Aorta (tissue), 5 donors: Measurements from ENCODE around the gene RANGRF. TPM values are rescaled to one million over a fixed set of nuclear protein-coding genes. Genes with fewer than 3 reads are reported as not detected.

Source experiments
- ATAC-seq: fragments of 200-7000 bp; cut with Tn5 transposase; one replicate; pipeline ENCODE4 v1.9.1; 2022; ENCODE audit warnings: moderate library complexity; ENCODE audit not compliant: low FRiP score
- DNase-seq, 2 donors: peaks; one replicate each; pipeline ENCODE4 v3.0.0-alpha.2; 2020
- H3K27ac ChIP-seq, 2 donors: one replicate each; pipeline ENCODE4 v1.5.1; 2013; ENCODE audit warnings: low read length in 2 of 2, mild to moderate bottlenecking in 2 of 2, moderate library complexity in 2 of 2, control low read depth in 1 of 2, inconsistent platforms in 1 of 2, low read depth in 1 of 2
- H3K27me3 ChIP-seq, 2 donors: one replicate each; pipeline ENCODE4 v1.6.1; 2013; ENCODE audit warnings: control low read depth in 1 of 2, low read length in 1 of 2, mild to moderate bottlenecking in 1 of 2, moderate library complexity in 1 of 2; ENCODE audit not compliant: insufficient read depth in 2 of 2, control insufficient read depth in 1 of 2
- H3K36me3 ChIP-seq, 2 donors: one replicate each; pipeline ENCODE4 v1.6.1; 2013; ENCODE audit warnings: control low read depth in 1 of 2, low read length in 1 of 2, mild to moderate bottlenecking in 1 of 2; ENCODE audit not compliant: insufficient read depth in 2 of 2, control insufficient read depth in 1 of 2
- H3K4me1 ChIP-seq, 2 donors: one replicate each; pipeline ENCODE4 v1.6.1; 2013; ENCODE audit warnings: low read length in 2 of 2, control low read depth in 1 of 2, mild to moderate bottlenecking in 1 of 2, moderate library complexity in 1 of 2; ENCODE audit not compliant: insufficient read depth in 2 of 2, control insufficient read depth in 1 of 2
- H3K4me3 ChIP-seq, 2 donors: one replicate each; pipeline ENCODE4 v1.5.1; 2013; ENCODE audit warnings: low read length in 2 of 2, control low read depth in 1 of 2, mild to moderate bottlenecking in 1 of 2
- H3K9me3 ChIP-seq: one replicate; pipeline ENCODE4 v1.6.1; 2013; ENCODE audit warnings: mild to moderate bottlenecking, low read length; ENCODE audit not compliant: control insufficient read depth
- WGBS, 2 donors: extraction: QIAGEN DNeasy Blood & Tissue Kit; methylation state at CpG; one replicate each; pipeline ENCODE4 v1.1.7; 2013; 5-methylcytosine and 5-hydroxymethylcytosine counted together
- intact Hi-C, 2 donors: fragments of 100-400 bp; cut with DNase I; formaldehyde crosslinking; loops; one replicate each; pipeline versions ENCODE4 v1.14.2 to v1.15.0; 2022
- polyA plus RNA-seq, 2 donors: library from polyadenylated mRNA; stranded (reverse); fragments of 200-250 nt; gene quantifications; one replicate each; pipeline ENCODE4 v1.2.3, GENCODE V29; 2013
- total RNA-seq, 2 donors: library from RNA; stranded (reverse); fragmentation: NEBNext Ultra II Directional; extraction: Animal tissue kit (Norgen Biotek cat#: 25700); gene quantifications; one replicate each; pipeline ENCODE4 v1.2.1, GENCODE V29; 2021
- donor health status: healthy with polysubstance abuse.
- donor health status: Bipolar disorder and iron deficiency.
- donor health status: DM: no; HTN: no; CAD: no.
- donor health status: DM: no; HTN: no; CAD: no.
- donor health status: DM: yes; HTN: yes; CAD: no.

Gene RANGRF
- total and polyA plus RNA-seq, 4 donors: 20.3 to 53.7 (median 25.2) TPM

DNA sequence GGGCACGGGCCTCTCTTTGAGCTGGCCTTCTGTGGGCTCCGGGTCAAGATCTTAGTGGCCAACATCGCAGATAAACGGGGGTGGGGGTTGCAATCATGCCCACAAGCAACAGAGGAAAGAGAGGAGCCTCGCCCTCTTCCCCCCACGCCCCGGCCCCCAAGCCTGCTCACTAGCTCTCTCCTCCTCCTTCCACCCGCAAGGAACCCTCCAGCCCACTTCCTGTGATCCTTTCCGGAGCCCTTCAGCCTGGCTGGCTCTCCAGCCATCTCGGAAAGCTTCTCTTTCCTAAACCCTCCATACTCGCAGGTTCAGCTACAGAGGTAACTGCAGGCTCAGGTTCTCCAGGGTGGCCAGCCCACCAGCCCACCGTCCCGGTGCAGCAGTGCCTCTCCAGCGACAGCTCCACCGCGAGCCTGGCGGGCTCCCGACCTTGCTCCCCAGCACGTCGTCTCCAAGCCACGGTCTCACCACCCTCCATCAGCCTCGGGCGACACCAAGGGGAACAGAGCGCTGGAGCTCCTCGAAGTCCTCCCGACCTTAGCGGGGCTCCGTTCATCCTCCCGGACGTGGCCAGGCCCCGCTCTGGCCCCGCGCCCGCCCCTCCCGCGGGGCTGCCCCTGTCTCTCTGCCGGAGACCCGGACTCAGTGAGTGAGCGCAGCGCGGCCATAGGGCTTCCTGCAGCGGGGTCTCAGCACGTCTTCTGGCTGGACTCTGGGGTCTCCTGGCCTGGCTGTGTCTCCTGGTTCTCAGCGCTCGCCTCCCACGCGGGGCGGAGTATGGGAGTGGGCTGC, 38.2 kb downstream of the RANGRF start:
- H3K27me3 ChIP-seq: no peaks in the 10 kb centered on the region
- ATAC-seq (peak; percentile 69), DNase-seq (peak; percentile 56 to 83)
- no peaks in the 10 kb centered on the region for H3K4me1 ChIP-seq
- H3K4me3 ChIP-seq: peak overlapping the region; percentile 14 to 30
- no peak overlapping the region for H3K27ac ChIP-seq
- intact Hi-C loops: no loop called here
- no peaks in the 10 kb centered on the region for H3K9me3 ChIP-seq
- 7 to 9% methylated on average over 48 of the region's 48 CpGs for WGBS, 2 donors
- no peaks in the 10 kb centered on the region for H3K36me3 ChIP-seq

DNA sequence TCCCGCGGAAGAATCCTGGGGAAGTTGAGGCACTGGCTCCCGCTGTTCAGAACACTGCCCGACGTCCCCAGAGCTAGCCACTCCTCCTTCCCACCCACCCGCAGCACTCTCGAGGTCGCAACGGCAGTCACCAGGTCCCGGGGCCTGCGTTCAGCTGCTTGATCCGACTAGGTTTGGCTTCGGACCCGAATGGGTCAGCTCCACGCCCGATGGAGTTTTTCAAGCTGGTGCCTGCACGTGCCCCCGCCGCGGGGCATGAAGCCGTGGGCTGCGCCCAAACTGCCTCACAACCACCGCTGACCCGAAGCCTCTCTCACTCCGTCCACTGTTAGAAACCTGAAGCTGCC, 38.8 kb downstream of the RANGRF start:
- WGBS, 2 donors: 6 to 13% methylated on average over 25 of the region's 25 CpGs
- no peaks in the 10 kb centered on the region for H3K4me1 ChIP-seq
- H3K4me3 ChIP-seq: peak overlapping the region; percentile 14 to 30
- no peaks in the 10 kb centered on the region for H3K36me3 ChIP-seq
- intact Hi-C loops: no loop called here
- ATAC-seq: peak; percentile 52
- no peaks in the 10 kb centered on the region for H3K27me3 ChIP-seq
- H3K27ac ChIP-seq: no peak overlapping the region
- peaks cover 2% of the 10 kb centered on the region for H3K9me3 ChIP-seq
- DNase-seq: no peak

DNA sequence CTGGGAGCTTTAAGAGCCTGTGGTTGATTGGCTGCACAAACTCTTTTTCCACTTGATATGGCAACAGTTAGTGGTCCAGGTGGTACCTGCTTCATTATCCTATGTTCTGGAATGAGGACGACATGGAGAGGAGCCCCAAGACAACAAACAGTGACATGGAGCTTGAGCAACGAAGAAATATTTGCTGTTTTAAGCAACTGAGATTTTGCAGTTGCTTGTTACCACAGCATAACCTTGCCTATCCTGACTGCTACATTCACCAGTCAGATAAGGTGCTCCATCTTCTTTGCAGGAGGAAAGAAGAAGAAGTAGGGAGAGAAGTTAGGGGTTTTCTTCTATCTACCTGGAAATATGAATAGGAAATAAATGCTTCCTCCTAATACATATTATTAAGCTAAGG, 43.7 kb downstream of the RANGRF start:
- 88 to 91% methylated on average over 2 of the region's 2 CpGs for WGBS, 2 donors
- H3K4me3 ChIP-seq: no peak overlapping the region
- ATAC-seq: no peak
- no peaks in the 10 kb centered on the region for H3K4me1 ChIP-seq
- H3K27me3 ChIP-seq: no peaks in the 10 kb centered on the region
- H3K9me3 ChIP-seq: peaks cover 2% of the 10 kb centered on the region
- H3K36me3 ChIP-seq: no peaks in the 10 kb centered on the region
- no peak overlapping the region for H3K27ac ChIP-seq
- intact Hi-C loops: no loop called here
- DNase-seq: no peak

DNA sequence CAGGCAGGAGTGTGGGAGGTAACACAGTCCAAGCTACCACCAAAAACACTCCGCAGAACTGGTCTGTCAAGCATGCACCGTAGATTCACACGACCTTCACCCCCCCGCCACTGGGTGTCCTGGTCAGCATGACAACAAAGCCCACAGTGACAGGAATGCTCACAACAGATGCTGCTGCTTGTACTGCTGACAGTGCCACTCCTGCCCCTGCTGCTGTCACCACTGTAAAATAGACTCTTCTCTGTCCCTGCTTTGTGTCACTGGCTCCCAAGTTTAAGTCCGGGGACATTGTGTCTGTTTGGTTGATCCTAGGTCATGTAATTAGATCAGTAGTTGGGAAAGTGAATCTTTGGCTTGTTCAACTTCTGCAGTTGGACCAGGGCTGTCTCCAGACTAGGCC, 44.2 kb downstream of the RANGRF start:
- intact Hi-C loops: no loop called here

GRCh38 chr17:8333281-8333680, 44.8 kb downstream of the RANGRF start:
- Histone ChIP-seq H3K9me3 (peaks cover 2% of the 10 kb centered on the region), H3K27ac (no peak overlapping the region), H3K4me3 (no peak overlapping the region), H3K4me1 (no peaks in the 10 kb centered on the region), H3K36me3 (no peaks in the 10 kb centered on the region), H3K27me3 (no peaks in the 10 kb centered on the region)
- no peak for DNase-seq
- ATAC-seq: no peak
- 93 to 94% methylated on average over 4 of the region's 4 CpGs for WGBS, 2 donors
- intact Hi-C loops: no loop called here

More for the DNA sequence above, 44.2 kb downstream of the RANGRF start:
- Histone ChIP-seq H3K36me3 (no peaks in the 10 kb centered on the region), H3K4me3 (no peak overlapping the region), H3K9me3 (peaks cover 2% of the 10 kb centered on the region), H3K4me1 (no peaks in the 10 kb centered on the region), H3K27ac (no peak overlapping the region), H3K27me3 (no peaks in the 10 kb centered on the region)
- ATAC-seq: no peak
- 51 to 56% methylated on average over 5 of the region's 5 CpGs for WGBS, 2 donors
- DNase-seq: no peak

DNA sequence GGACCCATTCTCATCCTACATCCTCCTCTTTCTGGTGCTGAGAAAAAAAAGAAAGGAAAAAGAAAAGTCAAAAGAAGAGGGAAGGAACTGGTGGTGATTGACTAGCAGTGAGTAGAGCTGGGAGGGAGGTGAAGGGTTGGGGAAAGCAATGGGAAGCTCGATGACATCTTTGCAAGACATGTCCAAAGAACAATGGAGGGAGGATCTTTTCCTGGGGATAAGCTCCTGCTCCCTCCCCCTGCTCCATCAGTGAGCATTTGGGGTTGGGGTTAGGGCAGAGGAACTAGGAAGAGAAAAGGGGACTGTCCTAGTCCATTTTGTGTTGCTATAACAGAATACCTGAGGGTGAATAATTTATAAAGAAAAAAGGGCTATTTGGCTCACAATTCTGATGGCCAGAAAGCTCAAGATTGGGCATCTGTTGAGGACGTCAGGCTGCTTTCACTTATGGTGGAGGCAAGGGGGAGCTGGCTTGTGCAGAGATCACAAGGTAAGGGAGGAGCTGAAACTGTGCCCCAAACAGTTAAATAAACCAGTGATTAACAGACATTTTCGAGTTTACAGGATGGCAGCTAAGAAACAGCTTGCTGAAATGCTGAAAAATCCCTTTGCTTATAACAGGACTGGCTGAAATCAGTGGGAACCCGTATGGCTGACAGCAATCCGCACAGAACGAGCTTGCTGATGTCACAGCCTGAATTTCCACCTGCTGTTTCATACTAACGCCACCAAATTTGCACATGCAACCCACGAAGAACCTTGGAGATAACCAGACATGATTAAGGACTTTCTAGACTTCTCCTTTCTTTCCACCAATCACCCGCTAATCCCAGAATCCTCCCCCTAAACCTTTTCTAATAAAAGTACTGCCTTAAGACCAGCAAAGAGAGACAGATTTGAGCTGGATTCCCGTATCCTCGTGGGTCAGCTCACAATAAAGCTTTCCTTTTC, 49.6 kb downstream of the RANGRF start:
- no peak for DNase-seq
- Histone ChIP-seq H3K27me3 (no peaks in the 10 kb centered on the region), H3K27ac (no peak overlapping the region), H3K9me3 (no peaks in the 10 kb centered on the region), H3K4me3 (peak overlapping the region in 1 of 2 donors; percentile 3), H3K4me1 (no peaks in the 10 kb centered on the region), H3K36me3 (no peaks in the 10 kb centered on the region)
- intact Hi-C loops: no loop called here
- WGBS, 2 donors: 17 to 18% methylated on average over 11 of the region's 11 CpGs
- no peak for ATAC-seq

DNA sequence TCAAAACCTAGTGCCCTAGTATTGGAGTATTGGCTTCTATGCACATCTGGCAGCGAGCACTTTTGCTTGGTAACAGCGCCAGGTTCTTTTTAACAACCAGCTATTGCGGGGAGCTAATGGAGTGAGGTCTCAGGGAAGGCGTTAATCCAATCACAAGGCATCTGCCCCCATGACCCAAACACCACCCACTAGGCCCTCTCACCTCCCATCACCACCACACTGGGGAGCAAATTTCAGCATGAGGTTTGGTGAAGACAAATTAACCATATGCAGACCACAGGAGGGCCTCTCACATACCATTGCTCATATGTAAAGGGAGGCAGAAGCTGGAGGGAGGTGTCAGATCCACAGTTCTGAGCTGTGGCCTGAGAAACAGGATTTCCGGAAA, 50.3 kb downstream of the RANGRF start:
- intact Hi-C loops: no loop called here
- H3K27me3 ChIP-seq: no peaks in the 10 kb centered on the region
- no peak overlapping the region for H3K27ac ChIP-seq
- ATAC-seq: no peak
- H3K4me1 ChIP-seq: no peaks in the 10 kb centered on the region
- WGBS, 2 donors: 51 to 53% methylated on average over 5 of the region's 5 CpGs
- DNase-seq: no peak
- H3K9me3 ChIP-seq: no peaks in the 10 kb centered on the region
- H3K36me3 ChIP-seq: no peaks in the 10 kb centered on the region
- no peak overlapping the region for H3K4me3 ChIP-seq

- ATAC-seq: no peak
- 87 to 88% methylated on average over 2 of the region's 2 CpGs for WGBS, 2 donors
- intact Hi-C loops: no loop called here
- H3K27me3 ChIP-seq: no peaks in the 10 kb centered on the region
- no peaks in the 10 kb centered on the region for H3K36me3 ChIP-seq
- H3K9me3 ChIP-seq: no peaks in the 10 kb centered on the region
- no peaks in the 10 kb centered on the region for H3K4me1 ChIP-seq
- no peak for DNase-seq
- H3K4me3 ChIP-seq: no peak within 1 kb of the TSS
- no peak within 1 kb of the TSS for H3K27ac ChIP-seq
These were observed 51.1 kb downstream of the RANGRF start, which contains the start of gene ODF4 for GRCh38 chr17:8339540-8339939. Gene ODF4 (plus strand): TSS chr17:8339840. CDS start chr17:8340052, 212 bp downstream.
